ENCODE results near the gene INO80B. TPM values are rescaled to one million over a fixed set of nuclear protein-coding genes. Genes with fewer than 3 reads are reported as not detected.

The INO80B gene
- total RNA-seq, 2 donors from 2014 or later: 6.3 to 32.4 TPM

- peak; percentile 39 for ATAC-seq
Measured at GRCh38 chr2:74447230-74447999, 7.5 kb upstream of the INO80B start.

GRCh38 chr2:74448771-74449170, 6.1 kb upstream of the INO80B start:
- H3K4me1 ChIP-seq: peaks cover 7% of the 10 kb centered on the region
- DNase-seq: no peak
- no peak for ATAC-seq
- WGBS, 2 donors: 70 to 83% methylated on average over 2 of the region's 2 CpGs
- H3K27me3 ChIP-seq: no peaks in the 10 kb centered on the region
- no peaks in the 10 kb centered on the region for H3K36me3 ChIP-seq (replicated peaks in 1 of 2; ENCODE audit: insufficient read depth in 1 of 2, low read depth in 2 of 2)
- TF ChIP-seq CTCF (IDR thresholded peaks at IDR 0.05): no peak
- no peak overlapping the region for H3K4me3 ChIP-seq
- H3K9me3 ChIP-seq: no peaks in the 10 kb centered on the region
- intact Hi-C loops (cut with DNase I): no loop called here
- H3K27ac ChIP-seq: no peak overlapping the region

More at GRCh38 chr2:74447230-74447999, 7.5 kb upstream of the INO80B start:
- WGBS, 2 donors: 55 to 57% methylated on average over 4 to 5 of the region's 5 CpGs
- peak in 1 of 4 donors; percentile 57 for DNase-seq
- intact Hi-C loops (cut with DNase I): no loop called here
- H3K4me1 ChIP-seq: peaks cover 11% of the 10 kb centered on the region
- no peaks in the 10 kb centered on the region for H3K36me3 ChIP-seq (replicated peaks in 1 of 2; ENCODE audit: insufficient read depth in 1 of 2, low read depth in 2 of 2)
- no peak overlapping the region for H3K4me3 ChIP-seq
- TF ChIP-seq POLR2A (IDR thresholded peaks at IDR 0.05) (no peak), CTCF (IDR thresholded peaks at IDR 0.05) (no peak)
- H3K27me3 ChIP-seq: no peaks in the 10 kb centered on the region
- peak overlapping the region in 1 of 4 donors; percentile 2 for H3K27ac ChIP-seq
- H3K9me3 ChIP-seq: no peaks in the 10 kb centered on the region

- no peak for DNase-seq
- no peak overlapping the region for H3K27ac ChIP-seq
- no peak overlapping the region for H3K4me3 ChIP-seq
- 75 to 80% methylated on average over 3 of the region's 3 CpGs for WGBS, 2 donors
- no peaks in the 10 kb centered on the region for H3K36me3 ChIP-seq (replicated peaks in 1 of 2; ENCODE audit: insufficient read depth in 1 of 2, low read depth in 2 of 2)
- peaks cover 18% of the 10 kb centered on the region for H3K4me1 ChIP-seq
- TF ChIP-seq POLR2A (IDR thresholded peaks at IDR 0.05) (no peak), CTCF (IDR thresholded peaks at IDR 0.05) (no peak)
- no peak for ATAC-seq
- no peaks in the 10 kb centered on the region for H3K27me3 ChIP-seq
- H3K9me3 ChIP-seq: no peaks in the 10 kb centered on the region
- intact Hi-C loops (cut with DNase I): no loop called here
Measured at GRCh38 chr2:74450570-74451190, 4.2 kb upstream of the INO80B start.

- peak overlapping the region; percentile 95 to 98 (median 96) for H3K27ac ChIP-seq
- no peak for DNase-seq
- H3K4me1 ChIP-seq: peaks cover 44% of the 10 kb centered on the region
- intact Hi-C loops (cut with DNase I): no loop called here
- TF ChIP-seq CTCF (IDR thresholded peaks at IDR 0.05) (no peak), POLR2A (IDR thresholded peaks at IDR 0.05) (no peak)
- no peaks in the 10 kb centered on the region for H3K36me3 ChIP-seq (replicated peaks in 1 of 2; ENCODE audit: insufficient read depth in 1 of 2, low read depth in 2 of 2)
- H3K4me3 ChIP-seq: peak overlapping the region; percentile 17 to 39
- 0 to 4% methylated on average over 10 to 19 of the region's 27 CpGs for WGBS, 2 donors
- H3K27me3 ChIP-seq: no peaks in the 10 kb centered on the region
- no peak for ATAC-seq
- no peaks in the 10 kb centered on the region for H3K9me3 ChIP-seq
Measured at GRCh38 chr2:74457129-74457548, 2.3 kb downstream of the INO80B start.
